Measurements from ENCODE around the gene THRAP3. TPM values are rescaled to one million over a fixed set of nuclear protein-coding genes. Genes with fewer than 3 reads are reported as not detected.
A peak's percentile ranks its signal among the peaks of the same experiment; 100 is the strongest.

Gene THRAP3
- total and polyA plus RNA-seq, 9 of the 15 experiments (the other 6 are each of a cell fraction or from before 2014, with no cell fraction given) = 66.2 to 135 (median 113) TPM

DNA sequence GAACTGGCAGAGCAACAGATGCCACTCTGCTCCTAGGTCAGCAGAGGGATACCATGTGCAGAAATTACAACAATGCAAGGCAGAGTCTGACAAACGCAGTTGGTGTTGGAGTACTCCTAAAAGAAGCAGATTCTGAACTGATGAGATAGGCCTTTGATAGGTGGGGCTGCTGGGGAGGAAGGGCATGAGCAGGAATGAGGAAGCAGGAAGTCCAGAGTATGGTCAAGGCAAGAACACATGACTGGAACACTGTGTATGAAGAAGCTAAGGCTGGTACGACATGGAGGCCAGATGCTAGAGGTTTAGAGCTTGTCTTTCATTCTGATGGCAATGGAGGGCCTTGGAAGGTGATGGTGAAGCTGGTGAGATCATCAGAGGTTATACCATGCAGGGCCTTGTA lies 11.5 kb upstream of the THRAP3 start (continued):
- TF ChIP-seq ARID3B (CRISPR knock-in tag; IDR thresholded peaks at IDR 0.05; ENCODE audit: borderline replicate concordance) (no peak), SMARCB1 (IDR thresholded peaks at IDR 0.05; ENCODE audit: insufficient read length, low read depth) (no peak), MAX (CRISPR knock-in tag; IDR thresholded peaks at IDR 0.05) (0 out of 2 replicates have a peak, but pooled peaks have one; percentile 29), TAF9B (IDR thresholded peaks at IDR 0.05; ENCODE audit: partially characterized antibody) (no peak), RBFOX2 (IDR thresholded peaks at IDR 0.05; ENCODE audit: low read depth, low read length) (no peak), RAD21 (CRISPR knock-in tag; conservative IDR thresholded peaks at IDR 0.05 in 1 of 2, IDR thresholded peaks at IDR 0.05 in 1 of 2) (no peak)
- TF ChIP-seq, protein P1, sequence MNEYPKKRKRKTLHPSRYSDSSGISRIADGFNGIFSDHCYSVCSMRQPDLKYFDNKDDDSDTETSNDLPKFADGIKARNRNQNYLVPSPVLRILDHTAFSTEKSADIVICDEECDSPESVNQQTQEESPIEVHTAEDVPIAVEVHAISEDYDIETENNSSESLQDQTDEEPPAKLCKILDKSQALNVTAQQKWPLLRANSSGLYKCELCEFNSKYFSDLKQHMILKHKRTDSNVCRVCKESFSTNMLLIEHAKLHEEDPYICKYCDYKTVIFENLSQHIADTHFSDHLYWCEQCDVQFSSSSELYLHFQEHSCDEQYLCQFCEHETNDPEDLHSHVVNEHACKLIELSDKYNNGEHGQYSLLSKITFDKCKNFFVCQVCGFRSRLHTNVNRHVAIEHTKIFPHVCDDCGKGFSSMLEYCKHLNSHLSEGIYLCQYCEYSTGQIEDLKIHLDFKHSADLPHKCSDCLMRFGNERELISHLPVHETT (CRISPR knock-in tag; conservative IDR thresholded peaks at IDR 0.05 in 1 of 2, IDR thresholded peaks at IDR 0.05 in 1 of 2) = peak in 1 of 2 experiments; percentile 68; a peak in 1 of 4 replicates
- TF ChIP-seq, protein P2, sequence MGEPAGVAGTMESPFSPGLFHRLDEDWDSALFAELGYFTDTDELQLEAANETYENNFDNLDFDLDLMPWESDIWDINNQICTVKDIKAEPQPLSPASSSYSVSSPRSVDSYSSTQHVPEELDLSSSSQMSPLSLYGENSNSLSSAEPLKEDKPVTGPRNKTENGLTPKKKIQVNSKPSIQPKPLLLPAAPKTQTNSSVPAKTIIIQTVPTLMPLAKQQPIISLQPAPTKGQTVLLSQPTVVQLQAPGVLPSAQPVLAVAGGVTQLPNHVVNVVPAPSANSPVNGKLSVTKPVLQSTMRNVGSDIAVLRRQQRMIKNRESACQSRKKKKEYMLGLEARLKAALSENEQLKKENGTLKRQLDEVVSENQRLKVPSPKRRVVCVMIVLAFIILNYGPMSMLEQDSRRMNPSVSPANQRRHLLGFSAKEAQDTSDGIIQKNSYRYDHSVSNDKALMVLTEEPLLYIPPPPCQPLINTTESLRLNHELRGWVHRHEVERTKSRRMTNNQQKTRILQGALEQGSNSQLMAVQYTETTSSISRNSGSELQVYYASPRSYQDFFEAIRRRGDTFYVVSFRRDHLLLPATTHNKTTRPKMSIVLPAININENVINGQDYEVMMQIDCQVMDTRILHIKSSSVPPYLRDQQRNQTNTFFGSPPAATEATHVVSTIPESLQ (CRISPR knock-in tag; IDR thresholded peaks at IDR 0.05) = no peak
- TF ChIP-seq, protein P3, sequence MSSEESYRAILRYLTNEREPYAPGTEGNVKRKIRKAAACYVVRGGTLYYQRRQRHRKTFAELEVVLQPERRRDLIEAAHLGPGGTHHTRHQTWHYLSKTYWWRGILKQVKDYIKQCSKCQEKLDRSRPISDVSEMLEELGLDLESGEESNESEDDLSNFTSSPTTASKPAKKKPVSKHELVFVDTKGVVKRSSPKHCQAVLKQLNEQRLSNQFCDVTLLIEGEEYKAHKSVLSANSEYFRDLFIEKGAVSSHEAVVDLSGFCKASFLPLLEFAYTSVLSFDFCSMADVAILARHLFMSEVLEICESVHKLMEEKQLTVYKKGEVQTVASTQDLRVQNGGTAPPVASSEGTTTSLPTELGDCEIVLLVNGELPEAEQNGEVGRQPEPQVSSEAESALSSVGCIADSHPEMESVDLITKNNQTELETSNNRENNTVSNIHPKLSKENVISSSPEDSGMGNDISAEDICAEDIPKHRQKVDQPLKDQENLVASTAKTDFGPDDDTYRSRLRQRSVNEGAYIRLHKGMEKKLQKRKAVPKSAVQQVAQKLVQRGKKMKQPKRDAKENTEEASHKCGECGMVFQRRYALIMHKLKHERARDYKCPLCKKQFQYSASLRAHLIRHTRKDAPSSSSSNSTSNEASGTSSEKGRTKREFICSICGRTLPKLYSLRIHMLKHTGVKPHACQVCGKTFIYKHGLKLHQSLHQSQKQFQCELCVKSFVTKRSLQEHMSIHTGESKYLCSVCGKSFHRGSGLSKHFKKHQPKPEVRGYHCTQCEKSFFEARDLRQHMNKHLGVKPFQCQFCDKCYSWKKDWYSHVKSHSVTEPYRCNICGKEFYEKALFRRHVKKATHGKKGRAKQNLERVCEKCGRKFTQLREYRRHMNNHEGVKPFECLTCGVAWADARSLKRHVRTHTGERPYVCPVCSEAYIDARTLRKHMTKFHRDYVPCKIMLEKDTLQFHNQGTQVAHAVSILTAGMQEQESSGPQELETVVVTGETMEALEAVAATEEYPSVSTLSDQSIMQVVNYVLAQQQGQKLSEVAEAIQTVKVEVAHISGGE (CRISPR knock-in tag; IDR thresholded peaks at IDR 0.05) = peak in 1 of 3 experiments; percentile 47; a peak in 1 of 6 replicates
- TF ChIP-seq, protein P4, sequence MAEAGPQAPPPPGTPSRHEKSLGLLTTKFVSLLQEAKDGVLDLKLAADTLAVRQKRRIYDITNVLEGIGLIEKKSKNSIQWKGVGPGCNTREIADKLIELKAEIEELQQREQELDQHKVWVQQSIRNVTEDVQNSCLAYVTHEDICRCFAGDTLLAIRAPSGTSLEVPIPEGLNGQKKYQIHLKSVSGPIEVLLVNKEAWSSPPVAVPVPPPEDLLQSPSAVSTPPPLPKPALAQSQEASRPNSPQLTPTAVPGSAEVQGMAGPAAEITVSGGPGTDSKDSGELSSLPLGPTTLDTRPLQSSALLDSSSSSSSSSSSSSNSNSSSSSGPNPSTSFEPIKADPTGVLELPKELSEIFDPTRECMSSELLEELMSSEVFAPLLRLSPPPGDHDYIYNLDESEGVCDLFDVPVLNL (CRISPR knock-in tag; IDR thresholded peaks at IDR 0.05; ENCODE audit: low read depth) = no peak

All from K562 (cell line).